Spleen (tissue), 11 donors: ENCODE results near the gene PRKCQ. TPM values are rescaled to one million over a fixed set of nuclear protein-coding genes. Genes with fewer than 3 reads are reported as not detected.
A peak's percentile ranks its signal among the peaks of the same experiment; 100 is the strongest.
"Not testable (repeated sequence)": the region's sequence is repeated elsewhere in the genome, so short reads cannot be mapped to it uniquely, and the experiment has no call there.

ENCODE experiments used
- DNase-seq: peaks from one replicate; pipeline ENCODE4 v3.0.0-alpha.2; 2020
- H3K27ac ChIP-seq, 8 donors: fragments of 200-600 bp; sonication (generic) in 7 of 8; 1 replicate in 4 of 8; 2 replicates in 4 of 8; pipeline versions ENCODE4 v1.5.0 to v1.8.0; 2016 to 2021; ENCODE audit warnings: inconsistent platforms in 4 of 8, mild to moderate bottlenecking in 4 of 8, moderate library complexity in 1 of 8
- H3K27me3 ChIP-seq, 7 donors: fragments of 200-600 bp; sonication (generic) in 6 of 7; replicated peaks in 1 of 7; 1 replicate in 4 of 7; 2 replicates in 3 of 7; pipeline versions ENCODE4 v1.5.0 to v1.8.0; 2016 to 2021; ENCODE audit warnings: inconsistent platforms in 3 of 7, mild to moderate bottlenecking in 1 of 7
- H3K36me3 ChIP-seq, 6 donors: fragments of 200-600 bp; sonication (generic) in 5 of 6; 1 replicate in 4 of 6; 2 replicates in 2 of 6; pipeline versions ENCODE4 v1.5.0 to v1.8.0; 2016 to 2021; ENCODE audit warnings: inconsistent platforms in 2 of 6
- H3K4me1 ChIP-seq, 6 donors: fragments of 200-600 bp; sonication (generic) in 5 of 6; 1 replicate in 3 of 6; 2 replicates in 3 of 6; pipeline versions ENCODE4 v1.5.0 to v1.8.0; 2016 to 2021; ENCODE audit warnings: inconsistent platforms in 3 of 6
- H3K4me3 ChIP-seq, 8 donors: fragments of 200-600 bp; sonication (generic) in 7 of 8; 1 replicate in 4 of 8; 2 replicates in 4 of 8; pipeline versions ENCODE4 v1.5.0 to v1.8.0; 2016 to 2021; ENCODE audit warnings: inconsistent platforms in 4 of 8, mild to moderate bottlenecking in 4 of 8, moderate library complexity in 2 of 8
- H3K9me3 ChIP-seq, 8 donors: fragments of 200-600 bp; sonication (generic) in 7 of 8; 1 replicate in 4 of 8; 2 replicates in 4 of 8; pipeline versions ENCODE4 v1.5.0 to v1.8.0; 2016 to 2021; ENCODE audit warnings: inconsistent platforms in 4 of 8
- CTCF ChIP-seq, 11 experiments: fragments of 200-600 bp in 7 of 11; fragments of 450-650 bp in 4 of 11; sonication (generic) in 4 of 11; IDR thresholded peaks in 8 of 11; conservative IDR thresholded peaks in 3 of 11; 1 replicate in 7 of 11; 2 replicates in 4 of 11; pipeline versions ENCODE4 v1.4.0 to v1.8.0; 2016 to 2021; ENCODE audit warnings: antibody characterized with exemption in 11 of 11, inconsistent platforms in 4 of 11, mild to moderate bottlenecking in 1 of 11
- POLR2A ChIP-seq, 3 donors: fragments of 450-650 bp; IDR thresholded peaks; one replicate each; pipeline ENCODE4 v1.5.1; 2017; ENCODE audit warnings: antibody characterized with exemption in 3 of 3, mild to moderate bottlenecking in 1 of 3
- POLR2AphosphoS5 ChIP-seq, 3 donors: sonication (generic); formaldehyde crosslinking; IDR thresholded peaks; one replicate each; pipeline ENCODE4 v1.5.1; 2017; ENCODE audit warnings: antibody characterized with exemption in 3 of 3
- WGBS, 5 donors: extraction: QIAGEN DNeasy Blood & Tissue Kit in 3 of 5; methylation state at CpG; one replicate each; pipeline versions ENCODE4 v1.1.5 to v1.1.7; 2013 to 2018; 5-methylcytosine and 5-hydroxymethylcytosine counted together
- intact Hi-C: fragments of 100-400 bp; cut with DNase I; formaldehyde crosslinking; loops from one replicate; pipeline ENCODE4 v1.15.0; 2023; ENCODE audit warnings: low total_unique reads
- polyA plus RNA-seq, 3 donors: library from polyadenylated mRNA; stranded (reverse); fragments of 200-250 nt; gene quantifications; one replicate each; pipeline ENCODE4 v1.2.1, GENCODE V29; 2013
- total RNA-seq, 7 donors: library from RNA; depleted of rRNA in 3 of 7; stranded (reverse); fragments of >200 nt in 3 of 7; fragmentation: NEBNext Ultra II Directional in 4 of 7; extraction: Animal tissue kit (Norgen Biotek cat#: 25700) in 4 of 7; gene quantifications; one replicate each; pipeline versions ENCODE4 v1.1.0 to v1.2.1, GENCODE V29; 2016 to 2021
- donor health status: healthy with polysubstance abuse.
- donor health status: DM: no; HTN: no; CAD: no; lungs with moderate emphysema.
- donor health status: DM: no; HTN: no; CAD: no.
- donor health status: Bipolar disorder and iron deficiency.
- donor health status: healthy.
- donor health status: DM: no; HTN: no; CAD: no.
- donor health status: DM: yes; HTN: yes; CAD: no.

PRKCQ gene
- total and polyA plus RNA-seq, 10 donors, result 2.1 to 11.8 (median 8.1) TPM

GRCh38 chr10:6384031-6384430, 196.0 kb downstream of the PRKCQ start:
- no peak overlapping the region for H3K4me3 ChIP-seq
- peaks cover 9 to 36% (median 30%) of the 10 kb centered on the region in 8 donors for H3K9me3 ChIP-seq
- WGBS, 5 donors, result 95 to 97% (median 97%) methylated on average over 7 of the region's 7 CpGs
- H3K36me3 ChIP-seq, result peaks cover 0 to 4% (median 0%) of the 10 kb centered on the region in 6 donors
- intact Hi-C loops, result no loop called here
- TF ChIP-seq CTCF (IDR thresholded peaks at IDR 0.05 in 8 of 11, conservative IDR thresholded peaks at IDR 0.05 in 3 of 11) (no peak), POLR2A (IDR thresholded peaks at IDR 0.05) (no peak)
- peaks cover 0 to 37% (median 14%) of the 10 kb centered on the region in 6 donors for H3K4me1 ChIP-seq
- DNase-seq, result no peak
- no peaks in the 10 kb centered on the region for H3K27me3 ChIP-seq
- no peak overlapping the region for H3K27ac ChIP-seq

- no peak overlapping the region for H3K4me3 ChIP-seq
- H3K9me3 ChIP-seq, result peaks cover 6 to 32% (median 24%) of the 10 kb centered on the region in 8 donors
- intact Hi-C loops, result no loop called here
- TF ChIP-seq POLR2A (IDR thresholded peaks at IDR 0.05) (no peak), POLR2AphosphoS5 (IDR thresholded peaks at IDR 0.05) (no peak), CTCF (IDR thresholded peaks at IDR 0.05 in 8 of 11, conservative IDR thresholded peaks at IDR 0.05 in 3 of 11) (no peak)
- WGBS, 5 donors, result 86 to 93% (median 88%) methylated on average over 8 of the region's 8 CpGs
- DNase-seq, result no peak
- no peaks in the 10 kb centered on the region for H3K27me3 ChIP-seq
- H3K27ac ChIP-seq, result peak overlapping the region in 5 of 8 donors; percentile 27 to 74 (median 71)
- no peaks in the 10 kb centered on the region for H3K36me3 ChIP-seq
- peaks cover 0 to 37% (median 14%) of the 10 kb centered on the region in 6 donors for H3K4me1 ChIP-seq
Observed at GRCh38 chr10:6383096-6383812, 196.8 kb downstream of the PRKCQ start.

- Histone ChIP-seq H3K4me3 (peak overlapping the region in 1 of 8 donors; percentile 7), H3K27me3 (no peaks in the 10 kb centered on the region), H3K9me3 (peaks cover 6 to 29% (median 23%) of the 10 kb centered on the region in 8 donors), H3K36me3 (no peaks in the 10 kb centered on the region), H3K27ac (peak overlapping the region in 5 of 8 donors; percentile 27 to 74 (median 71)), H3K4me1 (peaks cover 0 to 37% (median 14%) of the 10 kb centered on the region in 6 donors)
- intact Hi-C loops, result no loop called here
- 11 to 17% (median 11%) methylated on average over 7 of the region's 7 CpGs for WGBS, 5 donors
- TF ChIP-seq POLR2AphosphoS5 (IDR thresholded peaks at IDR 0.05) (no peak), CTCF (IDR thresholded peaks at IDR 0.05 in 8 of 11, conservative IDR thresholded peaks at IDR 0.05 in 3 of 11) (no peak), POLR2A (IDR thresholded peaks at IDR 0.05) (no peak)
- no peak for DNase-seq
Observed at GRCh38 chr10:6382081-6382480, 198.0 kb downstream of the PRKCQ start.

GRCh38 chr10:6380478-6380877, 199.6 kb downstream of the PRKCQ start:
- H3K4me3 ChIP-seq, H3K27me3 ChIP-seq, intact Hi-C loops, DNase-seq, H3K27ac ChIP-seq, H3K36me3 ChIP-seq: not testable (repeated sequence)
- Histone ChIP-seq H3K9me3 (peaks cover 6 to 29% (median 23%) of the 10 kb centered on the region in 8 donors), H3K4me1 (peaks cover 0 to 26% (median 14%) of the 10 kb centered on the region in 6 donors)
- WGBS, 5 donors, result 87 to 94% (median 92%) methylated on average over 5 of the region's 5 CpGs
